Mesothelial cell of epicardium (in vitro differentiated cells): ENCODE data around the gene MED25. TPM values are rescaled to one million over a fixed set of nuclear protein-coding genes. Genes with fewer than 3 reads are reported as not detected.
A peak's percentile ranks its signal among the peaks of the same experiment; 100 is the strongest.

Experiments used
- DNase-seq, 2 experiments: peaks; one replicate each; pipeline ENCODE4 v3.0.0; 2021; ENCODE audit warnings: low spot score in 2 of 2; ENCODE audit not compliant: unreplicated experiment in 2 of 2
- H3K27ac Mint-ChIP-seq: 2 replicates; pipeline ENCODE4 v1.8.0; 2021; ENCODE audit warnings: mixed read lengths
- H3K27me3 Mint-ChIP-seq: 2 replicates; pipeline ENCODE4 v1.8.0; 2021; ENCODE audit warnings: low read depth, mixed read lengths
- H3K36me3 Mint-ChIP-seq: 2 replicates; pipeline ENCODE4 v1.8.0; 2021; ENCODE audit warnings: mixed read lengths
- H3K4me1 Mint-ChIP-seq: 2 replicates; pipeline ENCODE4 v1.8.0; 2021; ENCODE audit warnings: mixed read lengths
- H3K4me3 Mint-ChIP-seq: 2 replicates; pipeline ENCODE4 v1.8.0; 2021; ENCODE audit warnings: mild to moderate bottlenecking, moderate library complexity, mixed read lengths
- H3K9me3 Mint-ChIP-seq: 2 replicates; pipeline ENCODE4 v1.8.0; 2021; ENCODE audit warnings: mixed read lengths
- CTCF ChIP-seq: fragments of 200-600 bp; sonication (generic); IDR thresholded peaks from one replicate; pipeline ENCODE4 v1.5.0; 2021; ENCODE audit warnings: antibody characterized with exemption; ENCODE audit not compliant: unreplicated experiment
- total RNA-seq: library from RNA; stranded (reverse); gene quantifications from 3 replicates; pipeline ENCODE4 v1.2.1, GENCODE V29; 2021

Gene MED25
- total RNA-seq, 1 donor from 2014 or later: 103 TPM

GRCh38 chr19:49774969-49775368 lies 43.1 kb upstream of the MED25 start:
- Mint-ChIP-seq H3K4me3 (no peak overlapping the region), H3K27me3 (no peaks in the 10 kb centered on the region), H3K27ac (no peak overlapping the region), H3K36me3 (peaks cover 10% of the 10 kb centered on the region), H3K4me1 (peaks cover 4% of the 10 kb centered on the region), H3K9me3 (no peaks in the 10 kb centered on the region)
- DNase-seq: no peak
- TF ChIP-seq CTCF: no peak

- H3K9me3 Mint-ChIP-seq: no peaks in the 10 kb centered on the region
- no peak overlapping the region for H3K27ac Mint-ChIP-seq
- peaks cover 10% of the 10 kb centered on the region for H3K36me3 Mint-ChIP-seq
- no peak for TF ChIP-seq CTCF
- H3K4me1 Mint-ChIP-seq: peaks cover 4% of the 10 kb centered on the region
- no peaks in the 10 kb centered on the region for H3K27me3 Mint-ChIP-seq
- H3K4me3 Mint-ChIP-seq: no peak overlapping the region
- DNase-seq: no peak
Observed at GRCh38 chr19:49775742-49776370, 42.2 kb upstream of the MED25 start.

GRCh38 chr19:49776371-49776764 lies 41.7 kb upstream of the MED25 start:
- Mint-ChIP-seq H3K36me3 (peaks cover 11% of the 10 kb centered on the region), H3K27ac (peak overlapping the region; percentile 71), H3K9me3 (no peaks in the 10 kb centered on the region), H3K4me3 (no peak overlapping the region), H3K27me3 (no peaks in the 10 kb centered on the region), H3K4me1 (peaks cover 4% of the 10 kb centered on the region)
- no peak for TF ChIP-seq CTCF
- no peak for DNase-seq

GRCh38 chr19:49779731-49780555 lies 38.1 kb upstream of the MED25 start:
- no peak for DNase-seq
- Mint-ChIP-seq H3K9me3 (no peaks in the 10 kb centered on the region), H3K4me3 (no peak overlapping the region), H3K4me1 (peaks cover 2% of the 10 kb centered on the region), H3K27ac (no peak overlapping the region), H3K36me3 (peaks cover 24% of the 10 kb centered on the region), H3K27me3 (no peaks in the 10 kb centered on the region)
- no peak for TF ChIP-seq CTCF

GRCh38 chr19:49780861-49781260 lies 37.2 kb upstream of the MED25 start:
- Mint-ChIP-seq H3K9me3 (no peaks in the 10 kb centered on the region), H3K4me1 (peaks cover 6% of the 10 kb centered on the region), H3K27ac (peak overlapping the region; percentile 15), H3K4me3 (no peak overlapping the region), H3K36me3 (peaks cover 29% of the 10 kb centered on the region), H3K27me3 (no peaks in the 10 kb centered on the region)
- no peak for TF ChIP-seq CTCF
- no peak for DNase-seq
